Cortex of kidney (tissue), 1 donor: ENCODE measurements around the gene CLEC14A.

Experiments used
- DNase-seq: peaks from one replicate; lab custom pipeline; 2025; lab: John Stamatoyannopoulos, UW

The CLEC14A gene

GRCh38 chr14:38255673-38256532 is at the start of gene CLEC14A:
Gene CLEC14A, minus strand, starts transcription at chr14:38256093. Its CDS starts 71 bp downstream, at chr14:38256022.
- DNase-seq, result no peak

- DNase-seq, result no peak
These were observed 47.1 kb upstream of the CLEC14A start for GRCh38 chr14:38302966-38303365.

- DNase-seq, result no peak
These were observed 46.1 kb upstream of the CLEC14A start for GRCh38 chr14:38302034-38302433.

- no peak for DNase-seq
These were observed 41.8 kb upstream of the CLEC14A start for GRCh38 chr14:38297681-38298080.

GRCh38 chr14:38291681-38292467 is 36.0 kb upstream of the CLEC14A start:
- no peak for DNase-seq

- no peak for DNase-seq
These were observed 34.8 kb upstream of the CLEC14A start for GRCh38 chr14:38290601-38291188.

GRCh38 chr14:38286452-38286851 is 30.6 kb upstream of the CLEC14A start:
- no peak for DNase-seq

GRCh38 chr14:38285962-38286361 is 30.1 kb upstream of the CLEC14A start:
- no peak for DNase-seq

GRCh38 chr14:38282936-38283335 is 27.0 kb upstream of the CLEC14A start:
- DNase-seq, result no peak

- DNase-seq, result no peak
These were observed 24.2 kb upstream of the CLEC14A start for GRCh38 chr14:38280081-38280480.

- DNase-seq, result no peak
These were observed 23.7 kb upstream of the CLEC14A start for GRCh38 chr14:38279572-38279971.

GRCh38 chr14:38278035-38278434 is 22.1 kb upstream of the CLEC14A start:
- no peak for DNase-seq

- DNase-seq, result no peak
These were observed 7.0 kb upstream of the CLEC14A start for GRCh38 chr14:38262844-38263243.

GRCh38 chr14:38261620-38262019 is 5.7 kb upstream of the CLEC14A start:
- DNase-seq, result no peak

GRCh38 chr14:38257507-38257906 is 1.6 kb upstream of the CLEC14A start:
- no peak for DNase-seq

GRCh38 chr14:38256533-38256840 is 594 bp upstream of the CLEC14A start:
- no peak for DNase-seq

GRCh38 chr14:38255408-38255672 is 553 bp downstream of the CLEC14A start:
- no peak for DNase-seq

- no peak for DNase-seq
These were observed 1.1 kb downstream of the CLEC14A start for GRCh38 chr14:38254571-38255407.

GRCh38 chr14:38253676-38254075 is 2.2 kb downstream of the CLEC14A start:
- no peak for DNase-seq

GRCh38 chr14:38252066-38252710 is 3.7 kb downstream of the CLEC14A start:
- DNase-seq, result no peak

- no peak for DNase-seq
These were observed 5.6 kb downstream of the CLEC14A start for GRCh38 chr14:38250331-38250730.
